Endothelial cell of umbilical vein (primary cell): Measurements from ENCODE around the gene TMPRSS4. TPM values are rescaled to one million over a fixed set of nuclear protein-coding genes. Genes with fewer than 3 reads are reported as not detected.

ENCODE experiments used
- BruUV-seq: library from RNA; stranded (reverse); fragments of 400-500 nt; replicated peaks from 2 replicates; lab custom pipeline; 2021; lab: Mats Ljungman, UMichigan
- CTCF ChIA-PET: fragments of 300-600, 350-600 bp; sonication (Branson Sonifier 250); formaldehyde crosslinking; loops from one replicate; lab custom pipeline; 2021; ENCODE audit warnings: antibody characterized with exemption, inconsistent platforms; lab: Charles Lee
- POLR2A ChIA-PET: fragments of 300-600, 350-600 bp; sonication (Branson Sonifier 250); formaldehyde crosslinking; loops from one replicate; lab custom pipeline; 2021; ENCODE audit warnings: antibody characterized with exemption, inconsistent platforms; lab: Charles Lee
- DNase-seq: peaks from one replicate; pipeline ENCODE4 v3.0.0-alpha.2; 2011; ENCODE audit warnings: low read depth, low spot score
- FAIRE-seq: peaks from 2 replicates; lab custom pipeline; 2011; peaks lifted over from hg19 to GRCh38; lab: Jason Lieb, UNC
- H2AFZ ChIP-seq: 2 replicates; pipeline ENCODE4 v1.6.0; 2012; ENCODE audit warnings: low read depth, low read length, control low read depth, inconsistent platforms
- H3K27ac ChIP-seq: 2 replicates; pipeline ENCODE4 v1.5.1; 2011; ENCODE audit warnings: low read depth, mild to moderate bottlenecking, control low read depth, low read length, moderate library complexity; ENCODE audit not compliant: insufficient read depth
- H3K27me3 ChIP-seq, 2 experiments: 2 replicates each; pipeline versions ENCODE4 v1.6.0 to v1.6.1; 2011; ENCODE audit warnings: low read length in 2 of 2, mixed read lengths in 1 of 2; ENCODE audit not compliant: control insufficient read depth in 2 of 2, insufficient read depth in 2 of 2
- H3K36me3 ChIP-seq, 2 experiments: 2 replicates in 1 of 2; 3 replicates in 1 of 2; pipeline ENCODE4 v1.5.1; 2011; ENCODE audit warnings: low read length in 2 of 2, mild to moderate bottlenecking in 1 of 2, moderate library complexity in 1 of 2; ENCODE audit not compliant: control insufficient read depth in 2 of 2, insufficient read depth in 2 of 2; ENCODE audit errors: extremely low read depth in 1 of 2
- H3K4me1 ChIP-seq: 3 replicates; pipeline ENCODE4 v1.5.1; 2011; ENCODE audit warnings: mild to moderate bottlenecking, low read length; ENCODE audit not compliant: control insufficient read depth, insufficient read depth; ENCODE audit errors: extremely low read depth
- H3K4me2 ChIP-seq: 2 replicates; pipeline ENCODE4 v1.6.1; 2011; ENCODE audit warnings: low read length, control low read depth, mixed read lengths; ENCODE audit not compliant: insufficient read depth
- H3K4me3 ChIP-seq, 3 experiments: fragments of 200-600 bp in 1 of 3; sonication (generic), shearing (Covaris generic) in 1 of 3; replicated peaks in 1 of 3; 2 replicates each; pipeline ENCODE4 v1.5.1; 2011 to 2016; ENCODE audit warnings: control low read depth in 3 of 3, low read length in 3 of 3, mild to moderate bottlenecking in 2 of 3, inconsistent platforms in 1 of 3, low read depth in 1 of 3, moderate library complexity in 1 of 3; ENCODE audit not compliant: insufficient read depth in 1 of 3
- H3K79me2 ChIP-seq: 2 replicates; pipeline ENCODE4 v1.6.0; 2012; ENCODE audit warnings: low read length, inconsistent platforms; ENCODE audit not compliant: control insufficient read depth, insufficient read depth
- H3K9ac ChIP-seq: replicated peaks from 2 replicates; pipeline ENCODE3; 2011; ENCODE audit warnings: low read length, control low read depth; ENCODE audit not compliant: insufficient read depth; ENCODE audit errors: extremely low read depth
- H3K9me1 ChIP-seq: replicated peaks from 3 replicates; pipeline ENCODE4 v1.6.0; 2011; ENCODE audit warnings: mild to moderate bottlenecking, low read length; ENCODE audit not compliant: control insufficient read depth, insufficient read depth; ENCODE audit errors: extremely low read depth
- H3K9me3 ChIP-seq: replicated peaks from 2 replicates; pipeline ENCODE4 v1.5.1; 2012; ENCODE audit warnings: low read length, inconsistent platforms; ENCODE audit not compliant: control insufficient read depth, insufficient read depth
- H4K20me1 ChIP-seq: replicated peaks from 2 replicates; pipeline ENCODE3; 2011; ENCODE audit warnings: mild to moderate bottlenecking, low read length; ENCODE audit not compliant: control insufficient read depth, insufficient read depth; ENCODE audit errors: extremely low read depth
- EZH2 ChIP-seq: IDR thresholded peaks from 2 replicates; pipeline ENCODE4 v1.6.1; 2012; ENCODE audit warnings: borderline replicate concordance, low read depth, mild to moderate bottlenecking, moderate library complexity, low read length, inconsistent platforms; ENCODE audit not compliant: severe bottlenecking
- FOS ChIP-seq: IDR thresholded peaks from 2 replicates; pipeline ENCODE4 v1.6.1; 2011; ENCODE audit warnings: mild to moderate bottlenecking, low read length, moderate library complexity, borderline replicate concordance; ENCODE audit not compliant: insufficient read depth
- GATA2 ChIP-seq: IDR thresholded peaks from 2 replicates; pipeline ENCODE4 v1.7.0; 2011; ENCODE audit warnings: low read depth, mild to moderate bottlenecking, moderate library complexity, mixed read lengths, low read length; ENCODE audit not compliant: insufficient read length, insufficient read depth
- JUN ChIP-seq: IDR thresholded peaks from 2 replicates; pipeline ENCODE4 v1.6.1; 2011; ENCODE audit warnings: borderline replicate concordance, low read depth; ENCODE audit not compliant: insufficient read length, insufficient read depth
- MAX ChIP-seq: IDR thresholded peaks from 2 replicates; pipeline ENCODE4 v1.6.1; 2011; ENCODE audit not compliant: insufficient read depth, insufficient read length
- MYC ChIP-seq: IDR thresholded peaks from one replicate; pipeline ENCODE4 v1.6.1; 2011; ENCODE audit warnings: mild to moderate bottlenecking, low read depth, low read length
- POLR2A ChIP-seq: IDR thresholded peaks from 2 replicates; pipeline ENCODE4 v1.6.1; 2012; ENCODE audit warnings: low read depth, mild to moderate bottlenecking, control low read depth, low read length
- dilution Hi-C: fragments of 300-500 bp; cut with MboI; formaldehyde crosslinking; loops from one replicate; pipeline ENCODE4 v1.15.0; 2019; ENCODE audit warnings: low sequenced_read_pairs; ENCODE audit not compliant: extremely low pct_ligation_motif_present
- intact Hi-C: fragments of 100-400 bp; cut with micrococcal nuclease; formaldehyde crosslinking; loops from one replicate; pipeline ENCODE4 v1.10.0; 2022
- polyA plus RNA-seq, 4 experiments: library from polyadenylated mRNA; depleted of rRNA in 3 of 4; stranded (reverse) in 3 of 4; unstranded in 1 of 4; fragments of >200 nt; gene quantifications; 2 replicates each; pipeline versions ENCODE4 v1.2.1 to v1.2.3, GENCODE V29; 2011 to 2012; ENCODE audit warnings: missing spikeins in 1 of 4
- total RNA-seq: library from RNA; stranded (reverse); gene quantifications from 2 replicates; pipeline ENCODE4 v1.2.3, GENCODE V29; 2021

Gene TMPRSS4
- total and polyA plus RNA-seq, 2 donors (not counting 3 experiments of a cell fraction or from before 2014, with no cell fraction given) = not detected

GRCh38 chr11:118144301-118145268 lies 67.7 kb downstream of the TMPRSS4 start:
- H2AFZ ChIP-seq = no peak overlapping the region

More at GRCh38 chr11:118144301-118145268, 67.7 kb downstream of the TMPRSS4 start:
- no peaks in the 10 kb centered on the region for H4K20me1 ChIP-seq
- no peaks in the 10 kb centered on the region for H3K9me3 ChIP-seq
- no peaks in the 10 kb centered on the region for H3K79me2 ChIP-seq
- no peak overlapping the region for H3K9ac ChIP-seq
- H3K36me3 ChIP-seq = no peaks in the 10 kb centered on the region
- dilution Hi-C loops (no loop called here), intact Hi-C loops (loop anchor here (1.0 kb wide), 5 partner anchors 27 to 344 kb away; no protein-coding TSS in a partner anchor)
- BruUV-seq = no TSS peak
- ChIA-PET POLR2A (no interaction called here), CTCF (interaction anchor here (1.0 to 7.6 kb wide), 8 partner anchors 8 to 337 kb away, joined by 3 to 112 read pairs (median 3); partner anchors contain the start of gene SCN4B)
- H3K4me3 ChIP-seq = no peak overlapping the region
- DNase-seq = no peak
- H3K9me1 ChIP-seq = no peaks in the 10 kb centered on the region
- H3K4me1 ChIP-seq = no peaks in the 10 kb centered on the region
- no peak for FAIRE-seq
- no peak overlapping the region for H3K4me2 ChIP-seq
- no peak for TF ChIP-seq JUN
- no peak for TF ChIP-seq MYC
- no peak for TF ChIP-seq FOS
- no peak for TF ChIP-seq MAX
- no peak for TF ChIP-seq GATA2
- no peak for TF ChIP-seq POLR2A
- TF ChIP-seq EZH2 = no peak
- peaks cover 36 to 41% of the 10 kb centered on the region in 2 experiments for H3K27me3 ChIP-seq
- H3K27ac ChIP-seq = no peak overlapping the region
